ENCODE results near the gene SLC29A2.

- TF ChIP-seq CTCF (IDR thresholded peaks at IDR 0.05; ENCODE audit: low read length) (no peak), EZH2phosphoT487 (IDR thresholded peaks at IDR 0.05; ENCODE audit: low read length) (no peak), EZH2 (optimal IDR thresholded peaks at IDR 0.05; ENCODE audit: low read depth, low read length) (no peak)
These were observed 58.0 kb downstream of the SLC29A2 start for GRCh38 chr11:66313321-66314185.
